Muscle layer of colon (tissue), 2 donors: ENCODE results near the gene CHID1.
A peak's percentile ranks its signal among the peaks of the same experiment; 100 is the strongest.

Experiments used
- H3K27ac ChIP-seq: one replicate; pipeline ENCODE4 v1.7.0; 2013; ENCODE audit warnings: low read depth, mild to moderate bottlenecking, low read length, moderate library complexity
- H3K27me3 ChIP-seq, 2 donors: one replicate each; pipeline ENCODE4 v1.7.0; 2013; ENCODE audit warnings: low read length in 2 of 2, mild to moderate bottlenecking in 2 of 2; ENCODE audit not compliant: insufficient read depth in 2 of 2, control insufficient read depth in 1 of 2
- H3K36me3 ChIP-seq: one replicate; pipeline ENCODE4 v1.7.0; 2013; ENCODE audit warnings: mild to moderate bottlenecking, low read length; ENCODE audit not compliant: insufficient read depth
- H3K4me1 ChIP-seq: one replicate; pipeline ENCODE4 v1.7.0; 2013; ENCODE audit warnings: mild to moderate bottlenecking, low read length; ENCODE audit not compliant: insufficient read depth
- H3K4me3 ChIP-seq, 2 donors: one replicate each; pipeline ENCODE4 v1.7.0; 2013; ENCODE audit warnings: low read length in 2 of 2, low read depth in 1 of 2, mild to moderate bottlenecking in 1 of 2, moderate library complexity in 1 of 2
- H3K9ac ChIP-seq: one replicate; pipeline ENCODE4 v1.7.0; 2013; ENCODE audit warnings: low read length
- H3K9me3 ChIP-seq: one replicate; pipeline ENCODE4 v1.7.0; 2013; ENCODE audit warnings: mild to moderate bottlenecking, low read length
- donor health status: abdominal sarcoma.
- donor health status: Adenocarcinoma of cecum.

CHID1 gene

GRCh38 chr11:849951-850774 lies 60.4 kb downstream of the CHID1 start:
- Histone ChIP-seq H3K36me3 (peaks cover 6% of the 10 kb centered on the region), H3K4me3 (peak overlapping the region in 1 of 2 donors; percentile 27), H3K9ac (no peak overlapping the region), H3K27ac (no peak overlapping the region), H3K27me3 (peaks cover 0 to 23% of the 10 kb centered on the region in 2 donors), H3K4me1 (peaks cover 16% of the 10 kb centered on the region), H3K9me3 (no peaks in the 10 kb centered on the region)

DNA sequence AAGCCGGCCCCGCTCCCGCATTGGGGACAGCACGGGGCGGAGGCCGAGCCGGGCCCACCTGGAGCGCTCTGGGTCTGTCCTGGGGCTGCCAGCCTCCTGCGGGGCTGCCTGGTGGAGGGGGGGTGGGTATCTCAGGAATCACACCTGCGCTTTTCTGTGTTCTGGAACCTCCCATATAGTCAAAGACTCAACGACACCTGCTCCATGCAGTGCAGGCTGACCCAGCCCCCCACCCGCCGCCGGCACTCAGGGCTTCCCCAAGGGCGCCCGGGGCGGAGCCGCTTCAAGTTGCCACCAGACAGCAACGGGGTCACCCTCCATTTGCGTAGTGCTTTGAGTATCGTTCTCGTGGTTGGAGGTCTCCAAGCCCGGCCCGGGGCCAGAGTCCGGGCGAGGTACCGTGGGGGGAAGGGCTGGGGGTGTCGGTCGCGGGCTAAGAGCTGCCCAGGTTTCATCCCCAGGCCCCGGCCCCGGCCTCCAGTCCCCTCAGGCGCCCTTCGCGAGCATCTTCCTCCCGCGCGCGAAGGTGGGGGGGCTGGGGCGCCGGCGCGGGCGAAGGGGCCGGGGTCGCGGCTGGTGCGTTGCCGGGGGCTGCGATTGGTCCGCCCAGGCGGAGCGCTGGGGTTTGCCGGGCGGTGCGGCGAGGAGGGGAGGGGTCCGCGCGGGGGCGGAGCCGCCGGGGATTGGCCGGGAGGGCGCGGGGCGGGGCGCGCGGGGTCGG lies 61.3 kb downstream of the CHID1 start:
- peaks cover 24% of the 10 kb centered on the region for H3K4me1 ChIP-seq
- H3K27ac ChIP-seq = no peak overlapping the region
- H3K27me3 ChIP-seq = peaks cover 0 to 23% of the 10 kb centered on the region in 2 donors
- H3K9me3 ChIP-seq = no peaks in the 10 kb centered on the region
- H3K4me3 ChIP-seq = peak overlapping the region in 1 of 2 donors; percentile 32
- H3K9ac ChIP-seq = no peak overlapping the region
- peaks cover 6% of the 10 kb centered on the region for H3K36me3 ChIP-seq

- Histone ChIP-seq H3K4me1 (peaks cover 31% of the 10 kb centered on the region), H3K9me3 (no peaks in the 10 kb centered on the region), H3K27me3 (peaks cover 0 to 23% of the 10 kb centered on the region in 2 donors), H3K9ac (no peak overlapping the region), H3K4me3 (peak overlapping the region in 1 of 2 donors; percentile 14), H3K27ac (no peak overlapping the region), H3K36me3 (peaks cover 6% of the 10 kb centered on the region)
Observed at GRCh38 chr11:848380-848931, 62.2 kb downstream of the CHID1 start.

DNA sequence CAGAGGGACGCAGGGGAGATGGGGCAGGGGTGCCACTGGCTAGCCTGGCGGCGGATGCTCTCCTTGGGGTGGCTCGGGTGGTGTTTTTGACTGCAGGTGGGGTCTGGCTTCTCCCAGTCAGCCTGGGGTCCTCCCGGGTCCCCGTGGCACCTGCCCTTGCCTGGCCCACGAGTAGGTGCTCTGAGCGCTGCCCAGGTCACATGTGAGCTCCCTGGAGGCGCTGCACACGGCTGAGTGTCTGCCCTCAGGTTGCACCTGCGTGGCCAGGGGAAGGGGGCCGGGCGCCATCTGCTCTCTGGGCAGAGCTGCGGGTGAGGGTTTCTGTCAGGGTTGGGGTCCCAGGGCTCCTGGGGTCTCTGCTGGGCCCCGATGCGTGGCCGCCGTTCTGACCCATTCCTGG lies 62.7 kb downstream of the CHID1 start:
- no peak overlapping the region for H3K4me3 ChIP-seq
- H3K36me3 ChIP-seq = peaks cover 6% of the 10 kb centered on the region
- H3K9me3 ChIP-seq = no peaks in the 10 kb centered on the region
- H3K27ac ChIP-seq = no peak overlapping the region
- H3K9ac ChIP-seq = no peak overlapping the region
- peaks cover 0 to 23% of the 10 kb centered on the region in 2 donors for H3K27me3 ChIP-seq
- peaks cover 31% of the 10 kb centered on the region for H3K4me1 ChIP-seq

- Histone ChIP-seq H3K9me3 (no peaks in the 10 kb centered on the region), H3K27me3 (peaks cover 0 to 23% of the 10 kb centered on the region in 2 donors), H3K4me1 (peaks cover 31% of the 10 kb centered on the region), H3K36me3 (peaks cover 6% of the 10 kb centered on the region), H3K4me3 (no peak overlapping the region), H3K27ac (no peak overlapping the region), H3K9ac (no peak overlapping the region)
Observed at GRCh38 chr11:846496-847098, 64.0 kb downstream of the CHID1 start.

DNA sequence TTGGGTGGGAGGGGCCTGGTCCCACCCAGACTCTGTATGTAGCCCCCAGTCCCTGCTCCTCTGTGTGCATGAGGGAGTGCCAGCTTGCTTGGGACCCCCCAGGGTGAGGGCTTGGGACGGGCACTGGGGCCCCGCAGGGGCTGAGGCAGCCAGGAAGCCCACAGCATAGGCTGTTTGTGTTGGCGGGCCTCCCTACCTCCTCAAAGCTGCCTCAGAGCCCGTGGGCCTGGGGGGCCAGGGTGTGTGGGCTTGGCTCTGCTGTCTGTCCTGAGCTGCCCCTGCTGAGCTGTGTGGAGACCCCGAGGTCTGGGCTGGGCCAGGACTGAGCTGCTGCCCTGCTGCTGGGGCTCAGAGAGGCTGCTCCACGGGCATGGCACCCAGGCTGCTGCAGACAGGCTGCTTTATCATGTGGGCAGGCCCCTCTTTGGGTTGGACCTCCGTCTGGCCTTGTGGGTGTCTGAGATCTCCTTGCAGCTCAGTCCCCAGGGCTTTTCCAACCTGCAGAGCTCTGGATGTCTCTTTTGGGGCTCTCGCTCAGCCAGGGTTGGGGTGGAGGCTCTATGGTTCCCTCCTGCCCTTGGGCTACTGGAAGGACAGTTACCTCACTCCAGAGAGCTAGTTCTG lies 64.6 kb downstream of the CHID1 start:
- Histone ChIP-seq H3K27ac (no peak overlapping the region), H3K4me3 (no peak overlapping the region), H3K4me1 (peaks cover 36% of the 10 kb centered on the region), H3K9me3 (no peaks in the 10 kb centered on the region), H3K9ac (no peak overlapping the region), H3K36me3 (peaks cover 2% of the 10 kb centered on the region), H3K27me3 (peaks cover 0 to 23% of the 10 kb centered on the region in 2 donors)

DNA sequence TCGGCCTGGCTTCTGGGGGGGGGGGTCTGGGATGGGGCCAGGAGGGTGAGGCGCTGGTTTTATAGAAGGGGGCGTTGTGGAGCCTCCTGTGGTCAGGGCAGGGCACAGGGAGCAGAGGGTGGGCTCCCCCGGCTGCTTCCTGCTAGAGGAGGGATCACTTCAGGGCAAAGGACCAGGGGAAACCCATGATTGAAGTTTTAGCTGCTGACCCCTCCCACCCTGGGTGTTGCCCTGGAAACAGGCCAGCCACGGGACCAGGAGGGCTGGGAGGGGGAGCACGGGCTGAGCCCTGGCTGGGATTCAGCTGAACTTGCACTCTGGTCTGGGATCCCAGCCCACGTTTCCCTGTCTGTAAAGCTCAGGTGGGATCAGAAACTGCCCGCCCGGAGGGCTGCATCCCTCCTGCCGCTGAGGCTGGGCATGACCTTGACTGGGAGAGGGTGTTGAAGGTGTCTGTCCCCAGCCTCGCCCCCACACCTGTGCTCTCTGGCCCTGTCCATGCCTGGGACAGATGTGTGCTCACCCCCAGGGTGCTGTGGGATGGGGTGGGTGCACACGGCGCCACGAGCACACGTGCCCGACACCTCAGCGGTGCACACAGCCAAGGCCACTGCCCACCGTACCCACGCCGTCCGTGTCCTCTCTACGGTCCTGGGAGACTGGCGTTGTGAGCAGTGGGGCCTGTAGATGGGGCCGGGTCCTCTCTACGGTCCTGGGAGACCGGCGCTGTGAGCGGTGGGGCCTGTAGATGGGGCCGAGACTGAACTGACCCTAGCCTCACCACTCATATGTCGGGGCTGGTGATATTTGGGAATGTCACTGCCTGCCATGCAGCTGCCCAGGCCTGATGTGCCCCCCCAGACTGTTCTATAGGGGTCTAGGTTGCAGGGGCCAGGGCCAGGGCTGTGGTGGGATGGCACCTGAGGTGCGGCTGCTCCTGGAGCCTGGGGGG lies 65.6 kb downstream of the CHID1 start:
- H3K4me3 ChIP-seq = peak overlapping the region; percentile 39 to 100
- H3K27ac ChIP-seq = peak overlapping the region; percentile 88
- H3K36me3 ChIP-seq = peaks cover 2% of the 10 kb centered on the region
- peaks cover 46% of the 10 kb centered on the region for H3K4me1 ChIP-seq
- no peaks in the 10 kb centered on the region for H3K9me3 ChIP-seq
- H3K9ac ChIP-seq = no peak overlapping the region
- H3K27me3 ChIP-seq = peaks cover 0 to 14% of the 10 kb centered on the region in 2 donors

DNA sequence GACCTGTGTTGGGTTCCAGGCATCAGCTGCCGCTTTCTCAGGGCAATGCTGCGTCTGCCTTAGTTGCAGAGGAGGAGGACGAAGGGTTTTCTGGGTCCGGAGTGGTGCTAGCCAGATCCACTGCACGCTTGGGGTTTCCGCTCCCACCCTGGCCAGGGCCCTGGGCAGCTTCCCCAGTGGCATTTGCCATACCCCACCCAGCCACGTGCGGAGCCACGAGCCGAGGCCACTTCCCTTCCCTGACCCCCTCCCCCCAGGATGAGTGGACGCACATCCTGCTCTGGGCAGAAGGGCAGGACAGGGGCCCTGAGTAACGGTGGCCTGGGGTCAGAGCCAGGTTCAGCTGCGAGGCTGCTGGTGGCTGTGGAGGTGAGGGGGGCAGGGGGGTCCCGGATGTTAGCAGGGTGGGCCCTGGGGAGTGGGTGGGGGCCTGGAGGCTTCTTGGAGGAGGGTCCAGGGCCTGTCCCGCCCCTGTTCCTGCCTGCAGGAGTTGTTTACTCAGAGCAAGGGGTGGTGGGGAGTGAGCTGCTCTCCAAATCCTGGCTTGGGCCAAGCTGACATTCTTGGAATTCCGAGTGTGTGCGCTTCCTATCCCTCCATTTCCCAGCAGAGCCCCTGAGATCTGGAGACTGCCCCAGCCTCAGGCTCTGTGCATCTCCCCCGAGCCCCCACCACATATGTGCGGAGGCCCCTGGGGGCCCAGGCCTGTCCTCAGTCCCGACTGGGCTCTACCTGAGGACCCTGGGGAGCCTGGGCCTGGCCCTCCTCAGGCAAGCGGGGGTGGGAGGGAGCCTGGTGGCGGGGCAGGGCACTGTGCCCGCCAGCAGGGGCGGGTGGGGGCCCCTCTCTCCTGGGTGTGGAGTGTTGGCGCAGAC lies 66.6 kb downstream of the CHID1 start:
- Histone ChIP-seq H3K36me3 (peaks cover 11% of the 10 kb centered on the region), H3K9ac (peak overlapping the region; percentile 41), H3K27ac (peak overlapping the region; percentile 88), H3K4me1 (peaks cover 43% of the 10 kb centered on the region), H3K27me3 (peaks cover 0 to 11% of the 10 kb centered on the region in 2 donors), H3K9me3 (no peaks in the 10 kb centered on the region), H3K4me3 (peak overlapping the region; percentile 76 to 100)

DNA sequence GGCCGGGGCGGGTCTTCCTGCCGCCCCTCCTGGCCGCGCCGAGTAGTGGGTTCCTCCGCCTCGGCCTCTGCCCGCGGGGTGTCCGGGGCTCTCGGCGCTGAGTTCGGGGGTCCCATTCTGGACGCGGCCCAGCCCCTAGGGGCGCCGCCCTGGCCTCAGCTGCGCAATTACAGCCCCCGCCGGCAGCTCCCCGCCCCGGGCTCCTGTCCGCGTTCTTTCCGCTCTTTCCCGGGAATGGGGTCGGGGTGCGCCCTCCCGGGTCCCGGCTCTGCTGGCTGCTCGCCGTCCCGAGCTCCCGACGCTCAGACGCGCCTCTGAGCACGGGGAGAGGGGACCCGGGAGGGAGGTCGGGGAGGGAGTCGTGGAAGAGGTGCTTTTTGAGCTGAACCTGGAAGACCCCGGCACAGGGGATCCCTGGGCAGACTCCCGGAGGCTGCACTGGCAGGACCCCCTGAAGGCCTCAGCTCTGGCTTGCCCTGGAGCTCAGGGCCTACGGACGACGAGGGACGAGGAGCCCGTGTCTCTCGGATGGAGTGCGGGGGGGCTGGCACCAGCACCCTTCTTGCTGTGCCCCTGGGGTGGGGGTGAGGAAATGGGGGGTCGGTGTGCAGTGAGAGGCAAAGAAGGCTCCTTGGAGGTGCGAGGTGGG lies 67.4 kb downstream of the CHID1 start:
- Histone ChIP-seq H3K27ac (peak overlapping the region; percentile 88), H3K9me3 (no peaks in the 10 kb centered on the region), H3K4me1 (peaks cover 35% of the 10 kb centered on the region), H3K36me3 (peaks cover 18% of the 10 kb centered on the region), H3K4me3 (peak overlapping the region; percentile 76 to 100), H3K9ac (peak overlapping the region; percentile 41), H3K27me3 (peaks cover 0 to 4% of the 10 kb centered on the region in 2 donors)
